OCI-LY3 (cell line): ENCODE data around the gene KCNJ8.
"Not testable (repeated sequence)": the region's sequence is repeated elsewhere in the genome, so short reads cannot be mapped to it uniquely, and the experiment has no call there.

Experiments used
- H2AFZ ChIP-seq: fragments of 200-600, 300-600 bp; shearing (Covaris generic); 2 replicates; pipeline ENCODE4 v1.6.0; 2014; ENCODE audit warnings: antibody characterized with exemption, low read depth, low read length
- H3K27ac ChIP-seq: fragments of 200-600, 300-600 bp; sonication (generic); 2 replicates; pipeline ENCODE4 v1.5.1; 2014; ENCODE audit warnings: mild to moderate bottlenecking, low read length, moderate library complexity, mixed read lengths
- H3K27me3 ChIP-seq: fragments of 200-600, 300-600 bp; sonication (generic); 2 replicates; pipeline ENCODE4 v1.6.1; 2014; ENCODE audit warnings: low read depth, low read length, mixed read lengths
- H3K36me3 ChIP-seq: fragments of 200-600, 300-600 bp; sonication (generic); replicated peaks from 2 replicates; pipeline ENCODE3; 2014; ENCODE audit warnings: low read depth, low read length, mixed read lengths
- H3K4me1 ChIP-seq: fragments of 300-600, 200-600 bp; sonication (generic); 2 replicates; pipeline ENCODE4 v1.6.1; 2014; ENCODE audit warnings: low read length, mixed read lengths
- H3K4me2 ChIP-seq: fragments of 200-600, 300-600 bp; sonication (generic); 2 replicates; pipeline ENCODE4 v1.6.1; 2014; ENCODE audit warnings: low read length, mixed read lengths
- H3K4me3 ChIP-seq: fragments of 300-600, 200-600 bp; sonication (generic); 2 replicates; pipeline ENCODE4 v1.5.1; 2014; ENCODE audit warnings: antibody characterized with exemption, mild to moderate bottlenecking, low read length, moderate library complexity
- H3K79me2 ChIP-seq: fragments of 300-600, 200-600 bp; shearing (Covaris generic); 2 replicates; pipeline ENCODE4 v1.6.1; 2014; ENCODE audit warnings: mild to moderate bottlenecking, low read length, mixed read lengths
- H3K9ac ChIP-seq: fragments of 300-600, 200-600 bp; shearing (Covaris generic); 2 replicates; pipeline ENCODE4 v1.6.0; 2014; ENCODE audit warnings: mild to moderate bottlenecking, low read length, moderate library complexity
- H3K9me3 ChIP-seq: fragments of 200-600, 300-600 bp; shearing (Covaris generic); 2 replicates; pipeline ENCODE4 v1.6.1; 2014; ENCODE audit warnings: low read length, mixed read lengths; ENCODE audit not compliant: insufficient read depth
- H4K20me1 ChIP-seq: fragments of 200-600, 300-600 bp; sonication (generic); 2 replicates; pipeline ENCODE4 v1.6.1; 2016; ENCODE audit warnings: low read length, mixed read lengths; ENCODE audit not compliant: insufficient read depth
- CTCF ChIP-seq: fragments of 200-600, 300-600 bp; sonication (generic); IDR thresholded peaks from 2 replicates; pipeline ENCODE4 v1.5.1; 2014; ENCODE audit warnings: antibody characterized with exemption, low read length, low read depth
- EZH2phosphoT487 ChIP-seq: fragments of 200-600 bp; shearing (Covaris generic); IDR thresholded peaks from 2 replicates; pipeline ENCODE4 v1.6.1; 2018; ENCODE audit warnings: antibody characterized with exemption, mixed run types, low read depth

The KCNJ8 gene

GRCh38 chr12:21788089-21788983, 13.8 kb upstream of the KCNJ8 start:
- H4K20me1 ChIP-seq, result no peaks in the 10 kb centered on the region
- no peak overlapping the region for H3K4me3 ChIP-seq
- no peak overlapping the region for H3K4me2 ChIP-seq
- H3K36me3 ChIP-seq, result no peaks in the 10 kb centered on the region
- no peak for TF ChIP-seq EZH2phosphoT487
- no peaks in the 10 kb centered on the region for H3K79me2 ChIP-seq
- no peaks in the 10 kb centered on the region for H3K9me3 ChIP-seq
- no peak overlapping the region for H3K9ac ChIP-seq
- H2AFZ ChIP-seq, result no peak overlapping the region
- no peaks in the 10 kb centered on the region for H3K4me1 ChIP-seq
- no peak overlapping the region for H3K27ac ChIP-seq
- H3K27me3 ChIP-seq, result no peaks in the 10 kb centered on the region

GRCh38 chr12:21786041-21786531, 11.6 kb upstream of the KCNJ8 start:
- no peak overlapping the region for H3K9ac ChIP-seq
- no peaks in the 10 kb centered on the region for H3K27me3 ChIP-seq
- no peaks in the 10 kb centered on the region for H4K20me1 ChIP-seq
- no peaks in the 10 kb centered on the region for H3K4me1 ChIP-seq
- no peak overlapping the region for H2AFZ ChIP-seq
- TF ChIP-seq EZH2phosphoT487, result no peak
- no peak for TF ChIP-seq CTCF
- no peaks in the 10 kb centered on the region for H3K9me3 ChIP-seq
- no peaks in the 10 kb centered on the region for H3K79me2 ChIP-seq
- H3K27ac ChIP-seq, result no peak overlapping the region
- H3K4me2 ChIP-seq, result no peak overlapping the region
- H3K36me3 ChIP-seq, result no peaks in the 10 kb centered on the region
- no peak overlapping the region for H3K4me3 ChIP-seq

GRCh38 chr12:21782723-21783122, 8.2 kb upstream of the KCNJ8 start:
- H3K27me3 ChIP-seq, H4K20me1 ChIP-seq, H3K36me3 ChIP-seq, H3K27ac ChIP-seq, H3K9me3 ChIP-seq, H3K4me1 ChIP-seq, H3K9ac ChIP-seq, H2AFZ ChIP-seq, H3K4me2 ChIP-seq, H3K79me2 ChIP-seq, H3K4me3 ChIP-seq: not testable (repeated sequence)

DNA sequence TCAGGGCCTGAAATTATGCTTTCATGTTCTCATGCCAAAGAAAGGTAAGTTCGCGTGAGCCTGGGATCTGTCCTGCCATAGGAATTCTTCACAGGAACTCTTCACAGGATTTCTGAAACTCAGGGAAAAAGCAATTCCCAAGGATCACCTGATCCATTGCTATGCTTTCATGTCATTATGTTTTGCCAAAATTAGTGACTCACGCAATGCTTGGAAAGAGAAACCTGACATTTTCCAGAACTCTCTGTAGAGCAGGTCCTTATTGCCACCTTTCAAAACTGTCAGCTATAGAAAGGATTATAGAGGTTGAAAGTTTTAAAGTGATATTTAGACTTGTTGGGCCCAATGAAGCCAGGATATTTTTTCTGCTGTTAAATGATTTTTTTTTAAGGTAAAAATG, 6.3 kb upstream of the KCNJ8 start:
- TF ChIP-seq CTCF (no peak), EZH2phosphoT487 (no peak)
- H3K9ac ChIP-seq, result no peak overlapping the region

GRCh38 chr12:21776175-21776574, 1.7 kb upstream of the KCNJ8 start:
- no peak overlapping the region for H3K4me3 ChIP-seq
- H3K27ac ChIP-seq, result no peak overlapping the region
- TF ChIP-seq CTCF (no peak), EZH2phosphoT487 (no peak)
- no peaks in the 10 kb centered on the region for H3K9me3 ChIP-seq
- H3K9ac ChIP-seq, result no peak overlapping the region
- H3K4me1 ChIP-seq, result no peaks in the 10 kb centered on the region
- no peaks in the 10 kb centered on the region for H3K27me3 ChIP-seq
- H2AFZ ChIP-seq, result no peak overlapping the region
- H3K79me2 ChIP-seq, result no peaks in the 10 kb centered on the region
- no peaks in the 10 kb centered on the region for H3K36me3 ChIP-seq
- H4K20me1 ChIP-seq, result no peaks in the 10 kb centered on the region
- no peak overlapping the region for H3K4me2 ChIP-seq

More for the DNA sequence above, 6.3 kb upstream of the KCNJ8 start:
- no peaks in the 10 kb centered on the region for H3K4me1 ChIP-seq
- H3K4me2 ChIP-seq, result no peak overlapping the region
- H3K36me3 ChIP-seq, result no peaks in the 10 kb centered on the region
- no peaks in the 10 kb centered on the region for H3K27me3 ChIP-seq
- no peaks in the 10 kb centered on the region for H4K20me1 ChIP-seq
- H3K79me2 ChIP-seq, result no peaks in the 10 kb centered on the region
- no peak overlapping the region for H2AFZ ChIP-seq
- H3K4me3 ChIP-seq, result no peak overlapping the region
- no peak overlapping the region for H3K27ac ChIP-seq
- H3K9me3 ChIP-seq, result no peaks in the 10 kb centered on the region
